ENCODE measurements around the gene SMPD3.

SMPD3 gene

GRCh38 chr16:68386628-68387027 lies 61.7 kb downstream of the SMPD3 start:
- no peaks in the 10 kb centered on the region for H3K27me3 ChIP-seq (ENCODE audit: insufficient read depth, poor library complexity, severe bottlenecking)
- DNase-seq (ENCODE audit: low read depth in 1 of 2, low spot score in 1 of 2): no peak
- no peak for TF ChIP-seq POLR2AphosphoS5 (IDR thresholded peaks at IDR 0.05; ENCODE audit: low read depth)
- TF ChIP-seq GABPA (IDR thresholded peaks at IDR 0.05; ENCODE audit: low read depth): no peak
- no peak for TF ChIP-seq CTCF (IDR thresholded peaks at IDR 0.05; ENCODE audit: insufficient read depth, low read length)
- no peak for TF ChIP-seq REST (IDR thresholded peaks at IDR 0.05; ENCODE audit: insufficient replicate concordance, low read depth)
- TF ChIP-seq SPI1 (IDR thresholded peaks at IDR 0.05; ENCODE audit: borderline replicate concordance, low read depth): no peak

GRCh38 chr16:68385371-68385770 lies 62.9 kb downstream of the SMPD3 start:
- Histone ChIP-seq H3K27ac (replicated peaks) (peak overlapping the region; percentile 44), H3K4me3 (replicated peaks; ENCODE audit: insufficient read depth, low read length) (no peak overlapping the region), H3K27me3 (ENCODE audit: insufficient read depth, poor library complexity, severe bottlenecking) (no peaks in the 10 kb centered on the region)
- TF ChIP-seq SPI1 (IDR thresholded peaks at IDR 0.05; ENCODE audit: borderline replicate concordance, low read depth) (peak; percentile 42; the same call in 1 of the 2 replicates), REST (IDR thresholded peaks at IDR 0.05; ENCODE audit: insufficient replicate concordance, low read depth) (no peak), GABPA (IDR thresholded peaks at IDR 0.05; ENCODE audit: low read depth) (no peak)
- peak in 1 of 2 experiments; percentile 50 for DNase-seq (ENCODE audit: low read depth in 1 of 2, low spot score in 1 of 2)

More at GRCh38 chr16:68386628-68387027, 61.7 kb downstream of the SMPD3 start:
- Histone ChIP-seq H3K27ac (replicated peaks) (no peak overlapping the region), H3K4me3 (replicated peaks; ENCODE audit: insufficient read depth, low read length) (no peak overlapping the region)

GRCh38 chr16:68384288-68385161 lies 63.8 kb downstream of the SMPD3 start:
- H3K4me3 ChIP-seq (replicated peaks; ENCODE audit: insufficient read depth, low read length): no peak overlapping the region
- peak in 1 of 2 experiments; percentile 51 for DNase-seq (ENCODE audit: low read depth in 1 of 2, low spot score in 1 of 2)
- TF ChIP-seq CTCF (IDR thresholded peaks at IDR 0.05; ENCODE audit: insufficient read depth, low read length) (no peak), REST (IDR thresholded peaks at IDR 0.05; ENCODE audit: insufficient replicate concordance, low read depth) (no peak), SPI1 (IDR thresholded peaks at IDR 0.05; ENCODE audit: borderline replicate concordance, low read depth) (no peak), GABPA (IDR thresholded peaks at IDR 0.05; ENCODE audit: low read depth) (no peak), POLR2AphosphoS5 (IDR thresholded peaks at IDR 0.05; ENCODE audit: low read depth) (no peak)
- no peaks in the 10 kb centered on the region for H3K27me3 ChIP-seq (ENCODE audit: insufficient read depth, poor library complexity, severe bottlenecking)
- peak overlapping the region; percentile 44; the same call in 1 of the 2 replicates for H3K27ac ChIP-seq (replicated peaks)

All from HL-60 (cell line).